Fibroblast of lung (primary cell): ENCODE measurements around the gene PABPN1L. TPM values are rescaled to one million over a fixed set of nuclear protein-coding genes. Genes with fewer than 3 reads are reported as not detected.

Source experiments
- DNase-seq, 2 donors: peaks; one replicate each; pipeline versions ENCODE4 v3.0.0 to v3.0.0-alpha.2; 2010; ENCODE audit warnings: low read depth in 2 of 2
- H2AFZ ChIP-seq: 2 replicates; pipeline ENCODE4 v1.5.1; 2012; ENCODE audit warnings: low read length, control low read depth, inconsistent platforms
- H3K27ac ChIP-seq: 2 replicates; pipeline ENCODE4 v1.5.1; 2011; ENCODE audit warnings: low read length, control low read depth; ENCODE audit not compliant: insufficient read depth
- H3K27me3 ChIP-seq: 2 replicates; pipeline ENCODE4 v1.5.1; 2011; ENCODE audit warnings: mild to moderate bottlenecking, low read length; ENCODE audit not compliant: control insufficient read depth, insufficient read depth
- H3K36me3 ChIP-seq: 2 replicates; pipeline ENCODE4 v1.5.1; 2011; ENCODE audit warnings: low read length; ENCODE audit not compliant: control insufficient read depth, insufficient read depth
- H3K4me1 ChIP-seq: 2 replicates; pipeline ENCODE4 v1.5.1; 2011; ENCODE audit warnings: low read length; ENCODE audit not compliant: control insufficient read depth, insufficient read depth; ENCODE audit errors: extremely low read depth
- H3K4me2 ChIP-seq: 2 replicates; pipeline ENCODE4 v1.5.1; 2011; ENCODE audit warnings: low read length, control low read depth; ENCODE audit not compliant: insufficient read depth; ENCODE audit errors: extremely low read depth
- H3K4me3 ChIP-seq, 4 experiments: fragments of 200-600 bp in 1 of 4; sonication (generic) in 1 of 4; replicated peaks in 1 of 4; 2 replicates each; pipeline ENCODE4 v1.5.1; 2011 to 2016; ENCODE audit warnings: low read length in 4 of 4, low read depth in 3 of 4, mild to moderate bottlenecking in 3 of 4, control low read depth in 2 of 4, inconsistent platforms in 1 of 4, mixed read lengths in 1 of 4; ENCODE audit not compliant: insufficient read depth in 1 of 4; ENCODE audit errors: control extremely low read depth in 1 of 4
- H3K79me2 ChIP-seq: 2 replicates; pipeline ENCODE4 v1.5.1; 2012; ENCODE audit warnings: mild to moderate bottlenecking, low read length, inconsistent platforms; ENCODE audit not compliant: control insufficient read depth, insufficient read depth
- H3K9ac ChIP-seq: 2 replicates; pipeline ENCODE4 v1.5.1; 2011; ENCODE audit warnings: mild to moderate bottlenecking, low read length, control low read depth; ENCODE audit not compliant: insufficient read depth
- H3K9me3 ChIP-seq: 2 replicates; pipeline ENCODE4 v1.5.1; 2012; ENCODE audit warnings: low read depth, low read length; ENCODE audit not compliant: control insufficient read depth, insufficient read depth
- H4K20me1 ChIP-seq: 2 replicates; pipeline ENCODE4 v1.5.1; 2011; ENCODE audit warnings: low read length; ENCODE audit not compliant: control insufficient read depth, insufficient read depth; ENCODE audit errors: extremely low read depth
- CTCF ChIP-seq, 2 donors: IDR thresholded peaks in 1 of 2; conservative IDR thresholded peaks in 1 of 2; 1 replicate in 1 of 2; 2 replicates in 1 of 2; pipeline ENCODE4 v1.5.1; 2011 to 2012; ENCODE audit warnings: low read length in 2 of 2, control low read depth in 1 of 2, inconsistent platforms in 1 of 2, low read depth in 1 of 2, mild to moderate bottlenecking in 1 of 2
- EZH2 ChIP-seq: IDR thresholded peaks from 2 replicates; pipeline ENCODE4 v1.5.1; 2012; ENCODE audit warnings: low read length, control low read depth, mild to moderate bottlenecking; ENCODE audit errors: missing control alignments
- polyA plus RNA-seq, 2 donors: library from polyadenylated mRNA; depleted of rRNA in 1 of 2; stranded (reverse) in 1 of 2; unstranded in 1 of 2; fragments of >200 nt; gene quantifications; 2 replicates each; pipeline ENCODE4 v1.2.1, GENCODE V29; 2011 to 2012; ENCODE audit warnings: missing spikeins in 1 of 2
- total RNA-seq: library from RNA; depleted of rRNA; stranded (reverse); fragments of >200 nt; gene quantifications from 2 replicates; pipeline ENCODE4 v1.2.1, GENCODE V29; 2014

The PABPN1L gene
- total and polyA plus RNA-seq, 2 donors (not counting 1 experiment from before 2014, with no cell fraction given) = not detected

- Histone ChIP-seq H3K4me1 (no peaks in the 10 kb centered on the region), H3K36me3 (peaks cover 9% of the 10 kb centered on the region), H3K79me2 (no peaks in the 10 kb centered on the region), H4K20me1 (no peaks in the 10 kb centered on the region), H3K9ac (no peak overlapping the region), H3K27ac (no peak overlapping the region), H3K27me3 (no peaks in the 10 kb centered on the region), H3K4me3 (no peak overlapping the region), H3K4me2 (no peak overlapping the region), H2AFZ (no peak overlapping the region), H3K9me3 (no peaks in the 10 kb centered on the region)
- TF ChIP-seq CTCF (conservative IDR thresholded peaks at IDR 0.05 in 1 of 2, IDR thresholded peaks at IDR 0.05 in 1 of 2; ENCODE audit: low read depth in 1 of 2, low read length in 2 of 2) (no peak), EZH2 (no peak)
- no peak for DNase-seq
Observed at GRCh38 chr16:88840600-88841215, 25.8 kb downstream of the PABPN1L start.

GRCh38 chr16:88839745-88840599, 26.5 kb downstream of the PABPN1L start:
- H3K27me3 ChIP-seq = no peaks in the 10 kb centered on the region
- no peaks in the 10 kb centered on the region for H3K9me3 ChIP-seq
- no peak overlapping the region for H3K9ac ChIP-seq
- no peak overlapping the region for H2AFZ ChIP-seq
- no peaks in the 10 kb centered on the region for H3K4me1 ChIP-seq
- H3K79me2 ChIP-seq = no peaks in the 10 kb centered on the region
- H3K4me3 ChIP-seq = no peak overlapping the region
- no peak for TF ChIP-seq EZH2
- TF ChIP-seq CTCF (conservative IDR thresholded peaks at IDR 0.05 in 1 of 2, IDR thresholded peaks at IDR 0.05 in 1 of 2; ENCODE audit: low read depth in 1 of 2, low read length in 2 of 2) = no peak
- H4K20me1 ChIP-seq = no peaks in the 10 kb centered on the region
- no peak overlapping the region for H3K4me2 ChIP-seq
- DNase-seq = no peak
- H3K36me3 ChIP-seq = peaks cover 10% of the 10 kb centered on the region
- H3K27ac ChIP-seq = no peak overlapping the region

GRCh38 chr16:88839026-88839529, 27.4 kb downstream of the PABPN1L start:
- H2AFZ ChIP-seq = no peak overlapping the region
- H3K4me3 ChIP-seq = no peak overlapping the region
- H3K27ac ChIP-seq = no peak overlapping the region
- no peaks in the 10 kb centered on the region for H3K79me2 ChIP-seq
- H3K27me3 ChIP-seq = no peaks in the 10 kb centered on the region
- H3K9ac ChIP-seq = no peak overlapping the region
- TF ChIP-seq CTCF (conservative IDR thresholded peaks at IDR 0.05 in 1 of 2, IDR thresholded peaks at IDR 0.05 in 1 of 2; ENCODE audit: low read depth in 1 of 2, low read length in 2 of 2) = no peak
- no peak for TF ChIP-seq EZH2
- no peak for DNase-seq
- H3K9me3 ChIP-seq = no peaks in the 10 kb centered on the region
- H3K4me1 ChIP-seq = no peaks in the 10 kb centered on the region
- no peaks in the 10 kb centered on the region for H4K20me1 ChIP-seq
- no peak overlapping the region for H3K4me2 ChIP-seq
- peaks cover 10% of the 10 kb centered on the region for H3K36me3 ChIP-seq
